ENCODE data around the gene ARSB. TPM values are rescaled to one million over a fixed set of nuclear protein-coding genes. Genes with fewer than 3 reads are reported as not detected.
A peak's percentile ranks its signal among the peaks of the same experiment; 100 is the strongest.

ARSB gene
- total and polyA plus RNA-seq, 2 experiments from 2014 or later, result 30.1 to 43.7 TPM

DNA sequence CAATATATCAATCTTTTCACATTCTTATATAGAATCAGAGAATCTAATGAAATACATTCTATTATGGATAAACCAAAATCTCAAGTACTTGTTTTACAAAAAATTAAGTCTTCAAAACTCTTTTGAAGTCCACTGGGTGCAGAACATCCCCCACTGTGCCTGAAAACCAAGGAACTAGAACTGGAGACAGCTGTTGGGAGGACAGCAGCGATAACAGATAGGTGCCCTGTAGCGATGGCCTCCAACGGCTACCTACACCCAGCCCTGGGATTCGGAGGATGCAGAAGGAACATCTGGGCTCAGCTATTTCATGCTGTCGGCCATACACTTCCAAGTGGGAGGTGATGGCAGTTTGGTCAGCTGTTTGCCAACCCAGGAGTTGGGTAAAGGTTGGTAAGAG, 207.2 kb downstream of the ARSB start:
- WGBS, 2 experiments (ENCODE audit: low coverage in 1 of 2, low lambda C conversion rate in 2 of 2, missing lambda C conversion rate in 2 of 2), result 96 to 99% methylated on average over 5 of the region's 5 CpGs
- Histone ChIP-seq H3K27me3 (replicated peaks; ENCODE audit: insufficient read depth) (no peaks in the 10 kb centered on the region), H3K4me2 (ENCODE audit: unreplicated experiment) (no peak overlapping the region), H3K36me3 (ENCODE audit: low read depth) (no peaks in the 10 kb centered on the region), H3K27ac (no peak overlapping the region), H3K9me2 (ENCODE audit: insufficient read depth) (no peaks in the 10 kb centered on the region), H3K79me2 (ENCODE audit: insufficient read depth) (no peaks in the 10 kb centered on the region), H2AFZ (no peak overlapping the region), H3K9me3 (ENCODE audit: low read depth) (no peaks in the 10 kb centered on the region), H3K4me1 (ENCODE audit: insufficient read depth) (peaks cover 21% of the 10 kb centered on the region), H3F3A (ENCODE audit: insufficient read depth) (peaks cover 25% of the 10 kb centered on the region; the same call in 1 of the 2 replicates), H3K4me3 (no peak overlapping the region), H3K9ac (no peak overlapping the region), H4K20me1 (ENCODE audit: insufficient read depth) (no peaks in the 10 kb centered on the region)
- in situ Hi-C loops (cut with MboI), result no loop called here
- no peak for DNase-seq
- no peak for TF ChIP-seq EZH2phosphoT487 (IDR thresholded peaks at IDR 0.05; ENCODE audit: insufficient read depth, low read depth)

DNA sequence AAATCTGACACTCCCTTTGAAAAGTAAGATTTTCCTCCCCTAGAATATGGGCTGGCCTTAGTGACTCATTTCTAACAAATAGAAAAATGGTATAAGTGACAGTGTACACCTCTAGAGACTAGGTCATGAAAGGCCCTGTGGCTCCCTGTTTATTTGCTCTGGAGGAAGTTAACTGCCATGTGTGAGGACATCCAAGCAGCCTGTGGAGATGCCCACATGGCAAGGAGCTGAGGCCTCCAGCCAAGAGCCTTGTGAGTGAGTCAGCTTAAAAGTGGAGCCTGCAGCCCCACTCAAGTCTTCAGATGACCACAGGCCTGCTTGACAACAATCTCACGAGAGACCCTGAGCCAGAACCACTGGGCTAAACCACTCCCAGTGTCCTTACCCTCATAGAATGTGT, 208.5 kb downstream of the ARSB start:
- DNase-seq, result peak; percentile 36
- no peak overlapping the region for H3K27ac ChIP-seq
- H3K79me2 ChIP-seq (ENCODE audit: insufficient read depth), result no peaks in the 10 kb centered on the region
- H3K9me2 ChIP-seq (ENCODE audit: insufficient read depth), result no peaks in the 10 kb centered on the region
- no peaks in the 10 kb centered on the region for H3K9me3 ChIP-seq (ENCODE audit: low read depth)
- H3K4me1 ChIP-seq (ENCODE audit: insufficient read depth), result peaks cover 21% of the 10 kb centered on the region
- no peak overlapping the region for H2AFZ ChIP-seq
- TF ChIP-seq EZH2phosphoT487 (IDR thresholded peaks at IDR 0.05; ENCODE audit: insufficient read depth, low read depth) (no peak), EZH2 (IDR thresholded peaks at IDR 0.05; ENCODE audit: insufficient read depth, poor library complexity, severe bottlenecking) (no peak)
- H3K4me2 ChIP-seq (ENCODE audit: unreplicated experiment), result no peak overlapping the region
- H3K36me3 ChIP-seq (ENCODE audit: low read depth), result no peaks in the 10 kb centered on the region
- no peak overlapping the region for H3K9ac ChIP-seq
- 53 to 59% methylated on average over 1 of the region's 1 CpG for WGBS, 2 experiments (ENCODE audit: low coverage in 1 of 2, low lambda C conversion rate in 2 of 2, missing lambda C conversion rate in 2 of 2)
- H3K4me3 ChIP-seq, result no peak overlapping the region
- in situ Hi-C loops (cut with MboI), result no loop called here
- peaks cover 25% of the 10 kb centered on the region; the same call in 1 of the 2 replicates for H3F3A ChIP-seq (ENCODE audit: insufficient read depth)
- H4K20me1 ChIP-seq (ENCODE audit: insufficient read depth), result no peaks in the 10 kb centered on the region
- H3K27me3 ChIP-seq (replicated peaks; ENCODE audit: insufficient read depth), result no peaks in the 10 kb centered on the region

DNA sequence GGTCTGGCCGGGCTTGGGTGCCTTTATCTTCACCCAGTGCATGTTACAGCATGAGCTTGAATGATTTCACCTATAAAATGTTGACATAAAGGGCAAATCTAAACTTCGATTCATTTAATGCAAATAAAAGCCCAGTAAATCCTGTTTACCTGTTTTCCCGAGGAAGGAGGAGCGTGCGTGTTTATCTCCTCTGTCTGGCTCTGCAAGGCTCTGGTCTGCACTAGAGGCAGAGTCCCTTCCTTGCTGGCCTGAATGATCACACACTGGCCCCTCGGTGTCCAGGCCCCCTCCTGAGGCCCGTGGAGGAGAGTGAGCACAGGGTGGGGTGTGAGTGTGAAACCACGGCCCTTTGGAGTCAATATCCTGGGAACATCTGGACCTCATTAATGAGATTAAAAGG, 211.5 kb downstream of the ARSB start:
- Histone ChIP-seq H4K20me1 (ENCODE audit: insufficient read depth) (no peaks in the 10 kb centered on the region), H2AFZ (no peak overlapping the region), H3K79me2 (ENCODE audit: insufficient read depth) (no peaks in the 10 kb centered on the region), H3K9me2 (ENCODE audit: insufficient read depth) (no peaks in the 10 kb centered on the region), H3K27ac (no peak overlapping the region), H3K36me3 (ENCODE audit: low read depth) (no peaks in the 10 kb centered on the region), H3K4me3 (no peak overlapping the region), H3F3A (ENCODE audit: insufficient read depth) (peaks cover 10% of the 10 kb centered on the region; the same call in 1 of the 2 replicates), H3K9ac (no peak overlapping the region), H3K4me1 (ENCODE audit: insufficient read depth) (peaks cover 5% of the 10 kb centered on the region), H3K4me2 (ENCODE audit: unreplicated experiment) (no peak overlapping the region), H3K27me3 (replicated peaks; ENCODE audit: insufficient read depth) (no peaks in the 10 kb centered on the region), H3K9me3 (ENCODE audit: low read depth) (no peaks in the 10 kb centered on the region)
- in situ Hi-C loops (cut with MboI), result no loop called here
- 68 to 71% methylated on average over 8 of the region's 8 CpGs for WGBS, 2 experiments (ENCODE audit: low coverage in 1 of 2, low lambda C conversion rate in 2 of 2, missing lambda C conversion rate in 2 of 2)
- TF ChIP-seq EZH2 (IDR thresholded peaks at IDR 0.05; ENCODE audit: insufficient read depth, poor library complexity, severe bottlenecking) (no peak), EZH2phosphoT487 (IDR thresholded peaks at IDR 0.05; ENCODE audit: insufficient read depth, low read depth) (no peak)
- DNase-seq, result no peak

DNA sequence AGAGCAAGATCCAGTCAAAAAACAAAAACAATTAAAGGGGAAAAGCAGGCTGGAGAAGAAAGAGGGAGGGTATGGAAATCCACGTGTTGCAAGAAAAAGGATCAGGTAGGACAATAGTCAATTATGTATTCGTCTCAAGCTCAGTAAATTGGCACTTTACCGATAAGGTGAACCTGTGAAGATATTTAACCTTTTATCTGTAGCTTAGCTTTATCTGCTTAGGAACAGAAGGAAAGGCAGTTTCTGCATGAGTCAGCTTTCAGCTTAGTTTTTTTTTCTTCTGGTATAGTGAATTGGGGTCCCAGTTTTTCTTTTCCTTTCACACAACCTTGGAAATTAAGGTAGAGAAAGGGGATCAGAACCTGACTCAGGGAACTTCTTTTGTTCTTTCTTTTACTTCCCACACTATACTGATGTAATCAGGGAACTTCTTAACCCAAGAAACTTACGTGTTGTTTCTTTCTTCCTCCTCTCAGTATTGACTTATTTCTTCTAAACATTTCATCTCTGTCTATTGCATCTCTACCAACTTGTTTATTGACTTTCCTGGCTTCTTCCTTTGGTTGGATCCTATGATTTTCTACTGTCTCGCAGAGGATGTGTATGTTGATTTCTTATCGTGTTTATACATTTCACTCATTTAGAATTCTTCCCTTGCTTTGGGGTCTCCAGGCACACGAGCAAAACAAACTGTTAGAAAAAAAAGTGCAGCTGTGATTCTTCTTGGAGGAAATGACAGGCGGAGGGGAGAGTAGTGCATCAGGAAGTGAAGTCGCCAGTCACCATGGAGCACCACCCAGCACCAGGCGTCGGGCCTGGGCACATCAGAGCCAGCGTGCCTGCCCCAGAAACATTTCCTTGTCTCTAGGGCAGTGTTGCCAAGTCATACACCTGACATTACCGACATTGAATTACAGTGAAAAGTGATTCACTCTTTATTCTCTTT, 213.6 kb downstream of the ARSB start:
- Histone ChIP-seq H3K9ac (no peak overlapping the region), H3K9me2 (ENCODE audit: insufficient read depth) (no peaks in the 10 kb centered on the region), H3K9me3 (ENCODE audit: low read depth) (no peaks in the 10 kb centered on the region), H3K4me1 (ENCODE audit: insufficient read depth) (no peaks in the 10 kb centered on the region), H4K20me1 (ENCODE audit: insufficient read depth) (no peaks in the 10 kb centered on the region), H3K4me2 (ENCODE audit: unreplicated experiment) (no peak overlapping the region), H3K4me3 (no peak overlapping the region), H2AFZ (no peak overlapping the region), H3K36me3 (ENCODE audit: low read depth) (no peaks in the 10 kb centered on the region), H3F3A (ENCODE audit: insufficient read depth) (0 out of 2 replicates have a peak, but pooled peaks cover 3% of the 10 kb centered on the region), H3K27ac (no peak overlapping the region), H3K79me2 (ENCODE audit: insufficient read depth) (no peaks in the 10 kb centered on the region), H3K27me3 (replicated peaks; ENCODE audit: insufficient read depth) (0 out of 2 replicates have a peak, but pooled peaks cover 1% of the 10 kb centered on the region)
- TF ChIP-seq EZH2 (IDR thresholded peaks at IDR 0.05; ENCODE audit: insufficient read depth, poor library complexity, severe bottlenecking), result no peak
- TF ChIP-seq EZH2phosphoT487 (IDR thresholded peaks at IDR 0.05; ENCODE audit: insufficient read depth, low read depth), result no peak
- WGBS, 2 experiments (ENCODE audit: low coverage in 1 of 2, low lambda C conversion rate in 2 of 2, missing lambda C conversion rate in 2 of 2), result 79 to 81% methylated on average over 13 of the region's 13 CpGs
- no peak for DNase-seq
- in situ Hi-C loops (cut with MboI), result no loop called here
